Activated B cell treated with CpG ODN at 0.5 μM for 24 hours (primary cell): ENCODE measurements around the gene HKDC1. TPM values are rescaled to one million over a fixed set of nuclear protein-coding genes. Genes with fewer than 3 reads are reported as not detected.

Source experiments
- ATAC-seq: fragments of 200-7000 bp; cut with Tn5 transposase; one replicate; pipeline ENCODE4 v1.10.0; 2021; ENCODE audit warnings: low read depth, mild to moderate bottlenecking, moderate library complexity
- CTCF ChIA-PET: fragments of 350-600 bp; sonication (Branson Sonifier 250); formaldehyde crosslinking; loops from one replicate; lab custom pipeline; 2021; ENCODE audit warnings: antibody characterized with exemption; lab: Charles Lee
- POLR2A ChIA-PET: fragments of 350-600 bp; sonication (Branson Sonifier 250); formaldehyde crosslinking; loops from one replicate; lab custom pipeline; 2021; ENCODE audit warnings: antibody characterized with exemption; lab: Charles Lee
- DNase-seq: peaks from one replicate; pipeline ENCODE4 v3.0.0; 2022
- H3K27ac Mint-ChIP-seq: one replicate; pipeline ENCODE4 v1.8.0; 2020; ENCODE audit warnings: mixed read lengths
- H3K27me3 Mint-ChIP-seq: one replicate; pipeline ENCODE4 v1.8.0; 2021; ENCODE audit warnings: mixed read lengths
- H3K36me3 Mint-ChIP-seq: one replicate; pipeline ENCODE4 v1.8.0; 2021; ENCODE audit warnings: low read depth, mixed read lengths
- H3K4me1 Mint-ChIP-seq: one replicate; pipeline ENCODE4 v1.8.0; 2021; ENCODE audit warnings: mixed read lengths
- H3K4me3 Mint-ChIP-seq: one replicate; pipeline ENCODE4 v1.8.0; 2020; ENCODE audit warnings: mild to moderate bottlenecking, mixed read lengths
- H3K9me3 Mint-ChIP-seq: one replicate; pipeline ENCODE4 v1.8.0; 2020; ENCODE audit warnings: mixed read lengths
- CTCF ChIP-seq: fragments of 200-600 bp; IDR thresholded peaks from one replicate; pipeline ENCODE4 v1.8.0; 2022; ENCODE audit warnings: antibody characterized with exemption, mild to moderate bottlenecking
- intact Hi-C: fragments of 100-400 bp; cut with micrococcal nuclease; formaldehyde crosslinking; loops from one replicate; pipeline ENCODE4 v1.15.1; 2024
- total RNA-seq: library from RNA; stranded (reverse); gene quantifications from 2 replicates; pipeline ENCODE4 v1.2.3, GENCODE V29; 2022

HKDC1 gene
- total RNA-seq, 1 donor from 2014 or later = not detected

GRCh38 chr10:69226919-69227450 lies 6.9 kb downstream of the HKDC1 start:
- Mint-ChIP-seq H3K4me3 (no peak overlapping the region), H3K4me1 (peaks cover 53% of the 10 kb centered on the region), H3K9me3 (no peaks in the 10 kb centered on the region), H3K36me3 (no peaks in the 10 kb centered on the region), H3K27ac (no peak overlapping the region), H3K27me3 (no peaks in the 10 kb centered on the region)
- DNase-seq = no peak
- CTCF ChIA-PET = no interaction called here
- POLR2A ChIA-PET = interaction anchor here (1.2 kb wide), 1 partner anchor 91 kb away, joined by 3 read pairs; no protein-coding TSS in a partner anchor
- no peak for TF ChIP-seq CTCF
- intact Hi-C loops = no loop called here
- no peak for ATAC-seq

DNA sequence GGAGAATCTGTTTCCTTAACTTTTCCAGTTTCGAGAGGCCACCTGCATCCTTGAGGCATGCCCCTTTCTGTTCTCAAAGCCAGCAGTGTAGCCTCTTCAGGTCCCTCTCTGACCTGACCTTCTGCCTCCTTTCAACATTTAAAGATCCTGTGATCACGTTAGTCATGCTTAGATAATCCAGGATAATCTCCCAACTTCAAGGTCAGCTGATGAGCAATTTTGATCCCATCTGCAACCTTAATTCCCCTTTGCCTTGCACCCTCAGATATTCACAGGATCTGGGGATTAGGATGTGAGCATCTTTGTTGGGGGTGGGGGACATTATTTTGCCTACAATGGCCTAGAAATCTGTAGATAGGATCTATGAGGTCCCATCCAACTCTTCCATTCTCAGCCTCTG lies 8.0 kb downstream of the HKDC1 start:
- TF ChIP-seq CTCF = no peak
- H3K4me1 Mint-ChIP-seq = peaks cover 41% of the 10 kb centered on the region
- no peaks in the 10 kb centered on the region for H3K9me3 Mint-ChIP-seq
- H3K36me3 Mint-ChIP-seq = no peaks in the 10 kb centered on the region
- DNase-seq (no peak), ATAC-seq (no peak)
- H3K4me3 Mint-ChIP-seq = no peak overlapping the region
- ChIA-PET POLR2A (interaction anchor here (0.7 to 2.1 kb wide), 3 partner anchors 9 to 48 kb away, joined by 3 to 12 read pairs (median 10); partner anchors contain the start of gene SUPV3L1), CTCF (interaction anchor here (2.0 kb wide), 1 partner anchor 164 kb away, joined by 9 read pairs; no protein-coding TSS in a partner anchor)
- H3K27ac Mint-ChIP-seq = peak overlapping the region; percentile 46
- H3K27me3 Mint-ChIP-seq = no peaks in the 10 kb centered on the region
- intact Hi-C loops = no loop called here

- H3K4me3 Mint-ChIP-seq = peak overlapping the region; percentile 64
- peaks cover 40% of the 10 kb centered on the region for H3K4me1 Mint-ChIP-seq
- intact Hi-C loops = no loop called here
- no peaks in the 10 kb centered on the region for H3K27me3 Mint-ChIP-seq
- H3K9me3 Mint-ChIP-seq = no peaks in the 10 kb centered on the region
- no peak for ATAC-seq
- ChIA-PET POLR2A (interaction anchor here (1.2 to 2.1 kb wide), 4 partner anchors 27 to 178 kb away, joined by 3 to 10 read pairs (median 4); partner anchors contain the start of gene SUPV3L1), CTCF (interaction anchor here (0.5 to 2.0 kb wide), 6 partner anchors 10 to 526 kb away, joined by 3 to 9 read pairs (median 3); no protein-coding TSS in a partner anchor)
- H3K27ac Mint-ChIP-seq = peak overlapping the region; percentile 74
- no peaks in the 10 kb centered on the region for H3K36me3 Mint-ChIP-seq
- no peak for TF ChIP-seq CTCF
- no peak for DNase-seq
Measured at GRCh38 chr10:69229616-69229916, 9.4 kb downstream of the HKDC1 start.

GRCh38 chr10:69230128-69230527 lies 10.0 kb downstream of the HKDC1 start:
- H3K4me3 Mint-ChIP-seq = no peak overlapping the region
- H3K36me3 Mint-ChIP-seq = no peaks in the 10 kb centered on the region
- TF ChIP-seq CTCF = no peak
- intact Hi-C loops = no loop called here
- no peak for ATAC-seq
- peaks cover 35% of the 10 kb centered on the region for H3K4me1 Mint-ChIP-seq
- H3K27ac Mint-ChIP-seq = no peak overlapping the region
- no peaks in the 10 kb centered on the region for H3K27me3 Mint-ChIP-seq
- no peaks in the 10 kb centered on the region for H3K9me3 Mint-ChIP-seq
- POLR2A ChIA-PET = no interaction called here
- no peak for DNase-seq
- CTCF ChIA-PET = interaction anchor here (2.0 kb wide), 1 partner anchor 162 kb away, joined by 9 read pairs; no protein-coding TSS in a partner anchor

- Mint-ChIP-seq H3K4me3 (no peak overlapping the region), H3K27me3 (no peaks in the 10 kb centered on the region), H3K9me3 (no peaks in the 10 kb centered on the region), H3K4me1 (peaks cover 25% of the 10 kb centered on the region), H3K36me3 (no peaks in the 10 kb centered on the region), H3K27ac (no peak overlapping the region)
- TF ChIP-seq CTCF = no peak
- no peak for ATAC-seq
- intact Hi-C loops = no loop called here
- CTCF ChIA-PET = interaction anchor here (1.5 to 2.6 kb wide), 2 partner anchors 16 to 160 kb away, joined by 3 to 8 read pairs; no protein-coding TSS in a partner anchor
- POLR2A ChIA-PET = no interaction called here
- DNase-seq = no peak
Measured at GRCh38 chr10:69232252-69232651, 12.1 kb downstream of the HKDC1 start.
